Stimulated activated CD8-positive, alpha-beta memory T cell treated with anti-CD3 and anti-CD28 coated beads, Interleukin-7, amount 100 ng/mL, for 1 hour (primary cell): ENCODE results near the gene CCNQ.

Experiments
- DNase-seq, 2 donors: peaks; one replicate each; pipeline ENCODE4 v3.0.0-alpha.2; 2020; ENCODE audit warnings: low read depth in 2 of 2

The CCNQ gene

GRCh38 chrX:153637121-153638040, 38.4 kb upstream of the CCNQ start:
- DNase-seq = no peak

GRCh38 chrX:153636716-153637115, 37.8 kb upstream of the CCNQ start:
- no peak for DNase-seq

GRCh38 chrX:153635788-153636668, 37.1 kb upstream of the CCNQ start:
- no peak for DNase-seq

GRCh38 chrX:153635388-153635787, 36.4 kb upstream of the CCNQ start:
- DNase-seq = no peak

GRCh38 chrX:153634832-153635231, 35.9 kb upstream of the CCNQ start:
- DNase-seq = no peak

GRCh38 chrX:153634236-153634635, 35.3 kb upstream of the CCNQ start:
- no peak for DNase-seq

GRCh38 chrX:153633607-153634180, 34.8 kb upstream of the CCNQ start:
- no peak for DNase-seq

GRCh38 chrX:153633048-153633447, 34.1 kb upstream of the CCNQ start:
- no peak for DNase-seq

- no peak for DNase-seq
Observed at GRCh38 chrX:153632595-153632946, 33.6 kb upstream of the CCNQ start.

GRCh38 chrX:153631907-153632594, 33.1 kb upstream of the CCNQ start:
- no peak for DNase-seq

GRCh38 chrX:153631346-153631745, 32.4 kb upstream of the CCNQ start:
- DNase-seq = no peak

GRCh38 chrX:153628665-153629064, 29.7 kb upstream of the CCNQ start:
- DNase-seq = no peak

- DNase-seq = no peak
Observed at GRCh38 chrX:153628129-153628528, 29.2 kb upstream of the CCNQ start.

GRCh38 chrX:153627675-153628111, 28.8 kb upstream of the CCNQ start:
- no peak for DNase-seq

GRCh38 chrX:153626863-153627674, 28.1 kb upstream of the CCNQ start:
- DNase-seq = no peak

- DNase-seq = no peak
Observed at GRCh38 chrX:153626025-153626633, 27.2 kb upstream of the CCNQ start.

- DNase-seq = no peak
Observed at GRCh38 chrX:153625271-153626024, 26.5 kb upstream of the CCNQ start.

- DNase-seq = no peak
Observed at GRCh38 chrX:153624196-153625091, 25.5 kb upstream of the CCNQ start.
